ENCODE data around the gene APOLD1.
"Not testable (repeated sequence)": the region's sequence is repeated elsewhere in the genome, so short reads cannot be mapped to it uniquely, and the experiment has no call there.

Gene APOLD1, protein sequence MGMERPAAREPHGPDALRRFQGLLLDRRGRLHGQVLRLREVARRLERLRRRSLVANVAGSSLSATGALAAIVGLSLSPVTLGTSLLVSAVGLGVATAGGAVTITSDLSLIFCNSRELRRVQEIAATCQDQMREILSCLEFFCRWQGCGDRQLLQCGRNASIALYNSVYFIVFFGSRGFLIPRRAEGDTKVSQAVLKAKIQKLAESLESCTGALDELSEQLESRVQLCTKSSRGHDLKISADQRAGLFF

DNA sequence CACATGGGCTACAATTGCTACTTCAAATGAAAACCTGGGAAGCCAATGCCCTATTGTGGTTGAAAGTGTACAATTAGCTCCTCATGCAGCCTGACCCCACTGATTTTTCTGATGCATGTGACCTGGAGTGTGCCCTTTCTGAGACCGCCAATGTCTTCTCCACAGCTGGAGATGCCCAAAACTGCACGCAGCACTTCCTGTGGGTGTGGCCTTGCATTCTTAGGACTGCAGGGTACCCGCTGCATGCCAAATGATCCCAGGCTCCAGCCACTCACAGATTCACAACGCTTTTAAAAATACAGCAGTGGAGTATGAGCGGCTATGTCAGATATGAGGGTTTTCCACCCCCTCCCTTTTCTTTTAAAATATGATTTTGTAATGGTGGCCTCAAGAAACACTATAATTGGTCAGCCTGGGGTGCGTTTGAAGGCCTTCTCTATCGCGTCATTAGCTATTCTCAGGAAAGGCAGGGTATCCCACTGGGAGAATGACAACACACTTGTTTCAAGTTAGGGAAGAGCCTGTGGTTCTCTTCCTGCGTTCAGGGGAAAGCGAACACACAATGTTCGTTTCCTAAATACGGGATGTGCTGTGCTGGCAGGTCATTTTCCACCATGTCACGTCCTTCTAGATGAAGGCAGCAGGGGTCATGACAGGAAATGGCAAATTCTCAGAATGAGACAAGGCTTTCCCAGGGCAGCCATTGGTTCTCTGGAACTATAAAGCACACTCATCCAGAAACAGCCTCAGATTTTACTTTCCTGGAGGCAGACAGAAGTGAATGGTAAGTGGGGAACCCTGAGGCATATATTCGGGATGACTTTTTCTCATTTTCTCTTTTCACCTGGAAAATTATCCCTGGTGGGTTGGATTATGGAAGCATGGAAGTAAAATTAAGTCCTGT is at the start of gene APOLD1:
Gene APOLD1, plus strand, starts transcription at position 749 of the 904 bp plus-strand sequence. Its CDS starts 33 bp downstream, at position 782.
- H3K9me2 ChIP-seq (replicated peaks; ENCODE audit: insufficient read depth, low read length), result no peaks in the 10 kb centered on the region
- no peaks in the 10 kb centered on the region for H3K27me3 ChIP-seq (ENCODE audit: low read length)
- no peak within 1 kb of the TSS for H3K27ac ChIP-seq (ENCODE audit: low read depth, low read length)
- H3K4me3 ChIP-seq (ENCODE audit: insufficient read depth, low read length, poor library complexity, severe bottlenecking), result peak within 1 kb of the TSS; percentile 54
- no peaks in the 10 kb centered on the region for H4K20me1 ChIP-seq (ENCODE audit: low read depth, low read length)
- H3K79me2 ChIP-seq (ENCODE audit: insufficient read depth, low read length), result no peaks in the 10 kb centered on the region
- H3K9me3 ChIP-seq (ENCODE audit: insufficient read depth, low read length), result no peaks in the 10 kb centered on the region
- peak within 1 kb of the TSS; percentile 71 for H3K4me2 ChIP-seq (ENCODE audit: low read depth, low read length, poor library complexity, severe bottlenecking)
- H3K9ac ChIP-seq (ENCODE audit: low read length), result peak within 1 kb of the TSS; percentile 68
- peak within 1 kb of the TSS; percentile 91 for H2AFZ ChIP-seq (ENCODE audit: low read depth, low read length, severe bottlenecking)
- H3K36me3 ChIP-seq (ENCODE audit: low read length), result no peaks in the 10 kb centered on the region
- TF ChIP-seq, protein P1, sequence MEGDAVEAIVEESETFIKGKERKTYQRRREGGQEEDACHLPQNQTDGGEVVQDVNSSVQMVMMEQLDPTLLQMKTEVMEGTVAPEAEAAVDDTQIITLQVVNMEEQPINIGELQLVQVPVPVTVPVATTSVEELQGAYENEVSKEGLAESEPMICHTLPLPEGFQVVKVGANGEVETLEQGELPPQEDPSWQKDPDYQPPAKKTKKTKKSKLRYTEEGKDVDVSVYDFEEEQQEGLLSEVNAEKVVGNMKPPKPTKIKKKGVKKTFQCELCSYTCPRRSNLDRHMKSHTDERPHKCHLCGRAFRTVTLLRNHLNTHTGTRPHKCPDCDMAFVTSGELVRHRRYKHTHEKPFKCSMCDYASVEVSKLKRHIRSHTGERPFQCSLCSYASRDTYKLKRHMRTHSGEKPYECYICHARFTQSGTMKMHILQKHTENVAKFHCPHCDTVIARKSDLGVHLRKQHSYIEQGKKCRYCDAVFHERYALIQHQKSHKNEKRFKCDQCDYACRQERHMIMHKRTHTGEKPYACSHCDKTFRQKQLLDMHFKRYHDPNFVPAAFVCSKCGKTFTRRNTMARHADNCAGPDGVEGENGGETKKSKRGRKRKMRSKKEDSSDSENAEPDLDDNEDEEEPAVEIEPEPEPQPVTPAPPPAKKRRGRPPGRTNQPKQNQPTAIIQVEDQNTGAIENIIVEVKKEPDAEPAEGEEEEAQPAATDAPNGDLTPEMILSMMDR (IDR thresholded peaks at IDR 0.05; ENCODE audit: insufficient read depth, low read length, poor library complexity, severe bottlenecking), result no peak
- no peak for TF ChIP-seq EZH2phosphoT487 (conservative IDR thresholded peaks at IDR 0.05; ENCODE audit: low read length)
- peaks cover 7% of the 10 kb centered on the region; the same call in 1 of the 2 replicates for H3F3A ChIP-seq (ENCODE audit: insufficient read depth)

DNA sequence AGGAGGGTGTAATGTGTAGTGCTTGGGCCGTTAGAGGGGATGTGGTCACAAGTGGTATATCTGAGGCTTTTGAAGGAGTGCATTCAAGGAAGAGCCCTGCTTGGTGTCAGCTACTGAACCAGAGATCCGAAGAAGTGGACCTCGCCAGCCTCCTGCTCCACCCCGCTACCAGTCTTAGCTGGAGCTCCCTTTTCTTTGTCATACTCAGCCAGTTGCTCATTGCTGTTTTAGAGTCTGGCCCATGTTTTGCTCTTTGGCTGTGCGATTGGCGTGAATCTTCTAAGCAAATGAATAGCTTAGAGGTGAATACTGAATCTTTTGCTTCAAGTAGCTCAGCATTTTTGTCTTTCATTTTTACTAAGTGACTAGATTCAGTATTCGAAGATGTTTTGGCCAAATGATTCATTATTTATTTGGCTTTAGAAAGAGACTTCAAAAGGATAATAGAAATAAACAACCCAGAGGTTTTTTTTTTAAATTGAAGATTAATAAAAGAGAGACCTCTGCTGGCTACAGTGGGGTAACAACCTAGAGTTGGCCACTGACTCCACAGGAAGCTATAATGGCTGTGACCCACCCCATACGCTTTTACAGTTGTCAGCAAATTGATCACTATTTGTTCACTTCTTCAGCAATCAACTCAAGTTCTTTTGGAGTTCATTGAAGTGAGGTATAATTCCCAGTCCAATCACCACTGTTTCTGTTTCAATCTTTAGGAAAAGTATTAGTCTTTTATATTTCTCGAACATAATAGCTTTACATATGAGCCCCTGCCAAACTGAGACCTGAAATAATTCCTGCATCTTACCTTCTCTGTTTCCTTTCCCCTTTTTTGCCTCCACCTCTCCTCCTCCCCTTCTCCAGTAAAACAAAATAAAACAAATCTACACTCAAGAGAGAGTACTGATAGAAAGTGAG is 48.4 kb upstream of the APOLD1 start:
- H3K79me2 ChIP-seq (ENCODE audit: insufficient read depth, low read length), result peaks cover 7% of the 10 kb centered on the region; the same call in 1 of the 2 replicates
- H4K20me1 ChIP-seq (ENCODE audit: low read depth, low read length), result no peaks in the 10 kb centered on the region
- no peak overlapping the region for H2AFZ ChIP-seq (ENCODE audit: low read depth, low read length, severe bottlenecking)
- TF ChIP-seq, protein P1 (IDR thresholded peaks at IDR 0.05; ENCODE audit: insufficient read depth, low read length, poor library complexity, severe bottlenecking), result peak; percentile 43
- no peak for TF ChIP-seq EZH2phosphoT487 (conservative IDR thresholded peaks at IDR 0.05; ENCODE audit: low read length)
- peak overlapping the region; percentile 59 for H3K27ac ChIP-seq (ENCODE audit: low read depth, low read length)
- H3K9ac ChIP-seq (ENCODE audit: low read length), result peak overlapping the region; percentile 27; the same call in 1 of the 2 replicates
- H3F3A ChIP-seq (ENCODE audit: insufficient read depth), result 0 out of 2 replicates have a peak, but pooled peaks cover 6% of the 10 kb centered on the region
- no peak overlapping the region for H3K4me3 ChIP-seq (ENCODE audit: insufficient read depth, low read length, poor library complexity, severe bottlenecking)
- H3K4me2 ChIP-seq (ENCODE audit: low read depth, low read length, poor library complexity, severe bottlenecking), result peak overlapping the region; percentile 48
- no peaks in the 10 kb centered on the region for H3K27me3 ChIP-seq (ENCODE audit: low read length)
- H3K9me3 ChIP-seq (ENCODE audit: insufficient read depth, low read length), result no peaks in the 10 kb centered on the region
- no peaks in the 10 kb centered on the region for H3K9me2 ChIP-seq (replicated peaks; ENCODE audit: insufficient read depth, low read length)
- H3K36me3 ChIP-seq (ENCODE audit: low read length), result no peaks in the 10 kb centered on the region

DNA sequence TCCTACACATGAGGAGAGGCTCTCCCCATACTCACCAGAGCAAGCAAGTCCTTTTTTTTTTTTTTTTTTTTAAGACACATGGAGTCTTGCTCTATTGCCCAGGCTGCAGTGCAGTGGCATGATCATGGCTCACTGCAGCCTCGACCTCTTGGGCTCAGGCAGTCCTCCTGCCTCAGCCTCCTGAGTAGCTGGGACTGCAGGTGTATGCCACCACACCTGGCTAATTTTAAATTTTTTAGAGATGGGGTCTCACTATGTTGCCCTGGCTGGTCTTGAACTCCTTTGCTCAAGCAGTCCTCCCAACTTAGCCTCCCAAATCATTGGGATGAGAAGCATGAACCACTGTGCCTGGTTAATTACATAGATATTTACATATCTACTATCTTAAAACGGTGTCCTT is 47.3 kb upstream of the APOLD1 start:
- H3K9ac ChIP-seq (ENCODE audit: low read length); H3F3A ChIP-seq (ENCODE audit: insufficient read depth); H3K4me2 ChIP-seq (ENCODE audit: low read depth, low read length, poor library complexity, severe bottlenecking); H3K9me2 ChIP-seq (replicated peaks; ENCODE audit: insufficient read depth, low read length); H4K20me1 ChIP-seq (ENCODE audit: low read depth, low read length); H3K9me3 ChIP-seq (ENCODE audit: insufficient read depth, low read length); H3K79me2 ChIP-seq (ENCODE audit: insufficient read depth, low read length); H2AFZ ChIP-seq (ENCODE audit: low read depth, low read length, severe bottlenecking); H3K27ac ChIP-seq (ENCODE audit: low read depth, low read length); H3K27me3 ChIP-seq (ENCODE audit: low read length); H3K4me3 ChIP-seq (ENCODE audit: insufficient read depth, low read length, poor library complexity, severe bottlenecking); H3K36me3 ChIP-seq (ENCODE audit: low read length): not testable (repeated sequence)

Data from SU-DHL-6 (cell line).